SK-N-SH (cell line): Measurements from ENCODE around the gene COPS7A. TPM values are rescaled to one million over a fixed set of nuclear protein-coding genes. Genes with fewer than 3 reads are reported as not detected.

Experiments
- CTCF ChIA-PET: fragments of 300-600, 350-600 bp; formaldehyde crosslinking; extraction: SDS; loops from one replicate; lab custom pipeline; 2021; lab: Yijun Ruan, JAX
- POLR2A ChIA-PET: fragments of 350-600 bp; sonication (Branson Sonifier 250); formaldehyde crosslinking; extraction: SDS; loops from one replicate; lab custom pipeline; 2020; ENCODE audit warnings: antibody characterized with exemption, inconsistent platforms; lab: Yijun Ruan, JAX
- DNase-seq: peaks from one replicate; pipeline ENCODE4 v3.0.0; 2012
- H2AFZ ChIP-seq: fragments of 200-600 bp; sonication (generic); 2 replicates; pipeline ENCODE4 v1.8.1; 2016; ENCODE audit warnings: antibody characterized with exemption, mild to moderate bottlenecking, low read depth
- H3F3A ChIP-seq: fragments of 200-600 bp; sonication (generic); replicated peaks from 2 replicates; pipeline ENCODE3; 2016; ENCODE audit warnings: antibody characterized with exemption, mild to moderate bottlenecking; ENCODE audit not compliant: insufficient read depth
- H3K27ac ChIP-seq, 2 experiments: fragments of 200-500 bp in 1 of 2; fragments of 200-600 bp in 1 of 2; sonication (Bioruptor generic) in 1 of 2; sonication (generic), shearing (Covaris generic) in 1 of 2; 2 replicates each; pipeline versions ENCODE4 v1.5.1 to v1.6.1; 2014 to 2016; ENCODE audit warnings: low read depth in 2 of 2, inconsistent platforms in 1 of 2, low read length in 1 of 2, mild to moderate bottlenecking in 1 of 2, mixed read lengths in 1 of 2
- H3K27me3 ChIP-seq: fragments of 200-600 bp; sonication (generic), shearing (Covaris generic); 2 replicates; pipeline ENCODE4 v1.6.1; 2016; ENCODE audit warnings: mixed run types; ENCODE audit not compliant: insufficient read depth
- H3K36me3 ChIP-seq, 2 experiments: fragments of 200-500 bp in 1 of 2; fragments of 200-600 bp in 1 of 2; sonication (Bioruptor generic) in 1 of 2; sonication (generic) in 1 of 2; replicated peaks in 1 of 2; 2 replicates each; pipeline versions ENCODE3 to v1.5.1; 2014 to 2016; ENCODE audit warnings: low read length in 1 of 2, mild to moderate bottlenecking in 1 of 2; ENCODE audit not compliant: insufficient read depth in 2 of 2, control insufficient read depth in 1 of 2
- H3K4me1 ChIP-seq, 2 experiments: fragments of 200-500 bp in 1 of 2; fragments of 200-600 bp in 1 of 2; sonication (Bioruptor generic) in 1 of 2; sonication (generic), shearing (Covaris generic) in 1 of 2; 2 replicates each; pipeline versions ENCODE4 v1.5.1 to v1.6.1; 2014 to 2016; ENCODE audit warnings: low read depth in 1 of 2, low read length in 1 of 2, mixed run types in 1 of 2; ENCODE audit not compliant: insufficient read depth in 2 of 2, control insufficient read depth in 1 of 2
- H3K4me2 ChIP-seq: fragments of 200-600 bp; sonication (generic), shearing (Covaris generic); 2 replicates; pipeline ENCODE4 v1.6.1; 2017; ENCODE audit warnings: mixed run types
- H3K4me3 ChIP-seq, 2 experiments: fragments of 200-500 bp in 1 of 2; fragments of 200-600 bp in 1 of 2; sonication (Bioruptor generic) in 1 of 2; sonication (generic), shearing (Covaris generic) in 1 of 2; 2 replicates each; pipeline versions ENCODE4 v1.5.1 to v1.8.1; 2014 to 2016; ENCODE audit warnings: low read depth in 2 of 2, inconsistent platforms in 1 of 2, low read length in 1 of 2, mild to moderate bottlenecking in 1 of 2, mixed read lengths in 1 of 2, moderate library complexity in 1 of 2
- H3K79me2 ChIP-seq: fragments of 200-600 bp; sonication (generic); 2 replicates; pipeline ENCODE4 v1.8.1; 2017; ENCODE audit warnings: mild to moderate bottlenecking; ENCODE audit not compliant: insufficient read depth
- H3K9ac ChIP-seq: fragments of 200-600 bp; sonication (generic); 2 replicates; pipeline ENCODE4 v1.6.1; 2017; ENCODE audit warnings: mixed run types
- H3K9me2 ChIP-seq: fragments of 200-600 bp; sonication (generic); 2 replicates; pipeline ENCODE4 v1.6.1; 2017; ENCODE audit warnings: mixed run types
- H3K9me3 ChIP-seq: fragments of 200-600 bp; sonication (generic); 2 replicates; pipeline ENCODE4 v1.6.1; 2017; ENCODE audit warnings: mixed run types, mild to moderate bottlenecking, moderate library complexity
- H4K20me1 ChIP-seq: fragments of 200-600 bp; sonication (generic); 2 replicates; pipeline ENCODE4 v1.6.1; 2017; ENCODE audit warnings: mild to moderate bottlenecking, mixed run types; ENCODE audit not compliant: insufficient read depth
- POLR2AphosphoS5 ChIP-seq: IDR thresholded peaks from 2 replicates; pipeline ENCODE4 v1.6.1; 2012; ENCODE audit warnings: low read depth, low read length
- RAD21 ChIP-seq: IDR thresholded peaks from 2 replicates; pipeline ENCODE4 v1.6.1; 2012; ENCODE audit warnings: mild to moderate bottlenecking, low read length
- SIN3A ChIP-seq: IDR thresholded peaks from 2 replicates; pipeline ENCODE4 v1.6.1; 2012; ENCODE audit warnings: low read depth, mild to moderate bottlenecking, low read length, moderate library complexity, borderline replicate concordance
- SMC3 ChIP-seq: IDR thresholded peaks from 2 replicates; pipeline ENCODE4 v1.6.1; 2012; ENCODE audit warnings: low read depth, low read length, improper control_type of control experiment
- TAF1 ChIP-seq: IDR thresholded peaks from 2 replicates; pipeline ENCODE4 v1.6.1; 2012; ENCODE audit warnings: low read depth, mild to moderate bottlenecking, low read length, moderate library complexity, borderline replicate concordance
- WGBS: methylation state at CpG from one replicate; pipeline ENCODE4 v1.1.6; 2017; ENCODE audit warnings: low lambda C conversion rate; 5-methylcytosine and 5-hydroxymethylcytosine counted together
- polyA plus RNA-seq, 3 experiments: library from polyadenylated mRNA; depleted of rRNA; stranded (reverse); fragments of >200 nt; gene quantifications; 2 replicates each; pipeline ENCODE4 v1.2.3, GENCODE V29; 2012
- TF ChIP-seq, protein P1 (sequence below): fragments of 200-600 bp; sonication (generic); IDR thresholded peaks from 2 replicates; pipeline ENCODE4 v1.6.1; 2017; ENCODE audit warnings: antibody characterized with exemption, mild to moderate bottlenecking, moderate library complexity
- TF ChIP-seq, protein P2 (sequence below): IDR thresholded peaks from 2 replicates; pipeline ENCODE4 v1.6.1; 2012; ENCODE audit warnings: mild to moderate bottlenecking, low read depth, low read length, moderate library complexity
- TF ChIP-seq, protein P3 (sequence below): fragments of 150-350 bp; IDR thresholded peaks from 2 replicates; pipeline ENCODE4 v1.6.1; 2016; ENCODE audit warnings: mild to moderate bottlenecking, low read depth, low read length

COPS7A gene
- polyA plus RNA-seq, 1 of the 3 experiments (the other 2 are of a cell fraction): 191 TPM

DNA sequence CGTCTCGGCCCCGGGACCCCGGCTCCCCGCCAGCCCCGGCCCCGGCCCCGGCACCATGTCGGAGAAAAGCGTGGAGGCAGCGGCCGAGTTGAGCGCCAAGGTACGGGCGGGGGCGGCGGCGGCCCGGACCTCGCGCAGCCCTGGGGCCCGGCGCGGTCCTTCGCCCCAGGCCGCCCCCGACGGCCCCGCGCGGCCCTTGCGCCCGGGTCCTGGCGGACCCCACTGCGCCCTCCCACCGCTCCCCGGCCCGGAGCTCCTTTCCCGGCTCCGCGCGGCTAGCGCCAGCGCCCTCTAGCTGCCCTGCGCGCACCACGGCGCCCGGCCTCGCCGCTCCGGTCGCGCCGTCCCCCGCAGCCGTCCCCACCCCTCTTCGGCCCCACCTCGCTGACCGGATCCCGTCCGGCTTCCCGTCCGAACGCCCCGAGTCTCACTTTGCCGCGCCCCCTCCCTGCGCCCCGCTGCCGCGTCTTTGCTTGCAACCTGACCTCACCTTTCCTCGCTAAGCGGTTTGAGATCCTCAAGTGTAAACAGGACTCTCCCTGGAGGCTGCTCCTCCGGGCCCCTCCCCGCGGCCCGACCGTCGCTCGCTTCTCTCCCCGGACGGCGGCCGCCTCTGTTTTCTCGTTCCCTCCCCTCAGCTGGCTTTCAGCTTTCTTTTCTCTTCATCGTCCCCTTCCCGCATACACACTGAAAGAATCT, 43.0 kb downstream of the COPS7A start:
- peaks cover 40% of the 10 kb centered on the region for H4K20me1 ChIP-seq
- no peaks in the 10 kb centered on the region for H3K9me3 ChIP-seq
- H3K27me3 ChIP-seq: no peaks in the 10 kb centered on the region
- peaks cover 22 to 54% of the 10 kb centered on the region in 2 experiments for H3K4me1 ChIP-seq
- TF ChIP-seq, protein P1, sequence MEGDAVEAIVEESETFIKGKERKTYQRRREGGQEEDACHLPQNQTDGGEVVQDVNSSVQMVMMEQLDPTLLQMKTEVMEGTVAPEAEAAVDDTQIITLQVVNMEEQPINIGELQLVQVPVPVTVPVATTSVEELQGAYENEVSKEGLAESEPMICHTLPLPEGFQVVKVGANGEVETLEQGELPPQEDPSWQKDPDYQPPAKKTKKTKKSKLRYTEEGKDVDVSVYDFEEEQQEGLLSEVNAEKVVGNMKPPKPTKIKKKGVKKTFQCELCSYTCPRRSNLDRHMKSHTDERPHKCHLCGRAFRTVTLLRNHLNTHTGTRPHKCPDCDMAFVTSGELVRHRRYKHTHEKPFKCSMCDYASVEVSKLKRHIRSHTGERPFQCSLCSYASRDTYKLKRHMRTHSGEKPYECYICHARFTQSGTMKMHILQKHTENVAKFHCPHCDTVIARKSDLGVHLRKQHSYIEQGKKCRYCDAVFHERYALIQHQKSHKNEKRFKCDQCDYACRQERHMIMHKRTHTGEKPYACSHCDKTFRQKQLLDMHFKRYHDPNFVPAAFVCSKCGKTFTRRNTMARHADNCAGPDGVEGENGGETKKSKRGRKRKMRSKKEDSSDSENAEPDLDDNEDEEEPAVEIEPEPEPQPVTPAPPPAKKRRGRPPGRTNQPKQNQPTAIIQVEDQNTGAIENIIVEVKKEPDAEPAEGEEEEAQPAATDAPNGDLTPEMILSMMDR: peak; percentile 63
- TF ChIP-seq TAF1 (peak; percentile 34; the same call in 1 of the 2 replicates), POLR2AphosphoS5 (no peak), SMC3 (peak; percentile 37; the same call in 1 of the 2 replicates), SIN3A (peak; percentile 79; the same call in 1 of the 2 replicates), RAD21 (peak; percentile 40; the same call in 1 of the 2 replicates)
- TF ChIP-seq, protein P2, sequence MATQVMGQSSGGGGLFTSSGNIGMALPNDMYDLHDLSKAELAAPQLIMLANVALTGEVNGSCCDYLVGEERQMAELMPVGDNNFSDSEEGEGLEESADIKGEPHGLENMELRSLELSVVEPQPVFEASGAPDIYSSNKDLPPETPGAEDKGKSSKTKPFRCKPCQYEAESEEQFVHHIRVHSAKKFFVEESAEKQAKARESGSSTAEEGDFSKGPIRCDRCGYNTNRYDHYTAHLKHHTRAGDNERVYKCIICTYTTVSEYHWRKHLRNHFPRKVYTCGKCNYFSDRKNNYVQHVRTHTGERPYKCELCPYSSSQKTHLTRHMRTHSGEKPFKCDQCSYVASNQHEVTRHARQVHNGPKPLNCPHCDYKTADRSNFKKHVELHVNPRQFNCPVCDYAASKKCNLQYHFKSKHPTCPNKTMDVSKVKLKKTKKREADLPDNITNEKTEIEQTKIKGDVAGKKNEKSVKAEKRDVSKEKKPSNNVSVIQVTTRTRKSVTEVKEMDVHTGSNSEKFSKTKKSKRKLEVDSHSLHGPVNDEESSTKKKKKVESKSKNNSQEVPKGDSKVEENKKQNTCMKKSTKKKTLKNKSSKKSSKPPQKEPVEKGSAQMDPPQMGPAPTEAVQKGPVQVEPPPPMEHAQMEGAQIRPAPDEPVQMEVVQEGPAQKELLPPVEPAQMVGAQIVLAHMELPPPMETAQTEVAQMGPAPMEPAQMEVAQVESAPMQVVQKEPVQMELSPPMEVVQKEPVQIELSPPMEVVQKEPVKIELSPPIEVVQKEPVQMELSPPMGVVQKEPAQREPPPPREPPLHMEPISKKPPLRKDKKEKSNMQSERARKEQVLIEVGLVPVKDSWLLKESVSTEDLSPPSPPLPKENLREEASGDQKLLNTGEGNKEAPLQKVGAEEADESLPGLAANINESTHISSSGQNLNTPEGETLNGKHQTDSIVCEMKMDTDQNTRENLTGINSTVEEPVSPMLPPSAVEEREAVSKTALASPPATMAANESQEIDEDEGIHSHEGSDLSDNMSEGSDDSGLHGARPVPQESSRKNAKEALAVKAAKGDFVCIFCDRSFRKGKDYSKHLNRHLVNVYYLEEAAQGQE: 0 out of 2 replicates have a peak, but pooled peaks have one; percentile 4
- TF ChIP-seq, protein P3, sequence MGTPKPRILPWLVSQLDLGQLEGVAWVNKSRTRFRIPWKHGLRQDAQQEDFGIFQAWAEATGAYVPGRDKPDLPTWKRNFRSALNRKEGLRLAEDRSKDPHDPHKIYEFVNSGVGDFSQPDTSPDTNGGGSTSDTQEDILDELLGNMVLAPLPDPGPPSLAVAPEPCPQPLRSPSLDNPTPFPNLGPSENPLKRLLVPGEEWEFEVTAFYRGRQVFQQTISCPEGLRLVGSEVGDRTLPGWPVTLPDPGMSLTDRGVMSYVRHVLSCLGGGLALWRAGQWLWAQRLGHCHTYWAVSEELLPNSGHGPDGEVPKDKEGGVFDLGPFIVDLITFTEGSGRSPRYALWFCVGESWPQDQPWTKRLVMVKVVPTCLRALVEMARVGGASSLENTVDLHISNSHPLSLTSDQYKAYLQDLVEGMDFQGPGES: no peak
- no peak overlapping the region for H2AFZ ChIP-seq
- ChIA-PET CTCF (interaction anchor here (0.6 to 15.2 kb wide), 31 partner anchors 11 to 216 kb away, joined by 3 to 343 read pairs (median 4); partner anchors contain the start of genes CD4, COPS7A, GPR162 and MLF2), POLR2A (interaction anchor here (0.6 to 4.8 kb wide), 14 partner anchors 11 to 159 kb away, joined by 3 to 89 read pairs (median 5); partner anchors contain the start of genes CDCA3, COPS7A, GPR162 and MLF2)
- H3K4me2 ChIP-seq: peak overlapping the region; percentile 96
- DNase-seq: peak; percentile 86
- under 1% methylated on average over 18 of the region's 88 CpGs for WGBS
- peak overlapping the region; percentile 90 for H3K9ac ChIP-seq
- H3K27ac ChIP-seq: peak overlapping the region; percentile 8 to 95; a peak in 3 of 4 replicates
- peaks cover 22% of the 10 kb centered on the region for H3F3A ChIP-seq
- peak overlapping the region; percentile 82 to 93 for H3K4me3 ChIP-seq
- H3K36me3 ChIP-seq: peaks cover 15 to 19% of the 10 kb centered on the region in 2 experiments
- no peaks in the 10 kb centered on the region for H3K9me2 ChIP-seq
- peaks cover 40% of the 10 kb centered on the region for H3K79me2 ChIP-seq
